Thymus (tissue), 11 donors: ENCODE results near the gene PDLIM3. TPM values are rescaled to one million over a fixed set of nuclear protein-coding genes. Genes with fewer than 3 reads are reported as not detected.

Experiments used
- DNase-seq, 9 donors: peaks; one replicate each; pipeline ENCODE4 v3.0.0-alpha.2; 2013; ENCODE audit warnings: low spot score in 9 of 9, low read depth in 6 of 9, missing footprints in 1 of 9
- H3K27ac ChIP-seq, 2 donors: one replicate each; pipeline ENCODE4 v1.5.1; 2013; ENCODE audit warnings: control low read depth in 1 of 2, low read depth in 1 of 2, low read length in 1 of 2, mild to moderate bottlenecking in 1 of 2, moderate library complexity in 1 of 2
- H3K27me3 ChIP-seq, 2 donors: one replicate each; pipeline ENCODE4 v1.5.1; 2013; ENCODE audit warnings: low read length in 1 of 2; ENCODE audit not compliant: control insufficient read depth in 2 of 2, insufficient read depth in 1 of 2
- H3K36me3 ChIP-seq, 2 donors: one replicate each; pipeline ENCODE4 v1.5.1; 2013; ENCODE audit warnings: low read length in 1 of 2, mild to moderate bottlenecking in 1 of 2, moderate library complexity in 1 of 2; ENCODE audit not compliant: control insufficient read depth in 2 of 2, insufficient read depth in 2 of 2
- H3K4me1 ChIP-seq, 2 donors: one replicate each; pipeline ENCODE4 v1.5.1; 2013; ENCODE audit warnings: low read length in 2 of 2; ENCODE audit not compliant: control insufficient read depth in 2 of 2, insufficient read depth in 2 of 2
- H3K4me3 ChIP-seq, 2 donors: one replicate each; pipeline ENCODE4 v1.5.1; 2013; ENCODE audit warnings: low read length in 2 of 2, control low read depth in 1 of 2, mild to moderate bottlenecking in 1 of 2
- H3K9me3 ChIP-seq, 2 donors: one replicate each; pipeline ENCODE4 v1.5.1; 2013; ENCODE audit warnings: low read length in 1 of 2, mild to moderate bottlenecking in 1 of 2; ENCODE audit not compliant: control insufficient read depth in 2 of 2, insufficient read depth in 1 of 2
- WGBS: extraction: QIAGEN DNeasy Blood & Tissue Kit; methylation state at CpG from one replicate; pipeline ENCODE4 v1.1.7; 2013; 5-methylcytosine and 5-hydroxymethylcytosine counted together
- polyA plus RNA-seq: library from polyadenylated mRNA; stranded (reverse); fragments of 200-250 nt; gene quantifications from one replicate; pipeline ENCODE4 v1.2.3, GENCODE V29; 2013
- total RNA-seq: library from RNA; stranded (reverse); fragments of 120-200 nt; gene quantifications from one replicate; pipeline ENCODE4 v1.2.4, GENCODE V29; 2013
- donor health status: healthy.

PDLIM3 gene
- total and polyA plus RNA-seq, 2 donors = 8.6 to 21.8 TPM

GRCh38 chr4:185461565-185461964 lies 73.7 kb downstream of the PDLIM3 start:
- 95% methylated on average over 8 of the region's 8 CpGs for WGBS

GRCh38 chr4:185457136-185457535 lies 78.2 kb downstream of the PDLIM3 start:
- no peaks in the 10 kb centered on the region for H3K36me3 ChIP-seq
- H3K27me3 ChIP-seq = peaks cover 0 to 3% of the 10 kb centered on the region in 2 donors
- no peak overlapping the region for H3K27ac ChIP-seq
- H3K9me3 ChIP-seq = no peaks in the 10 kb centered on the region
- no peak overlapping the region for H3K4me3 ChIP-seq
- DNase-seq = no peak
- WGBS = 70% methylated on average over 3 of the region's 3 CpGs
- H3K4me1 ChIP-seq = no peaks in the 10 kb centered on the region

More at GRCh38 chr4:185461565-185461964, 73.7 kb downstream of the PDLIM3 start:
- no peaks in the 10 kb centered on the region for H3K9me3 ChIP-seq
- H3K27ac ChIP-seq = no peak overlapping the region
- no peak for DNase-seq
- H3K27me3 ChIP-seq = peaks cover 0 to 11% of the 10 kb centered on the region in 2 donors
- H3K4me3 ChIP-seq = no peak overlapping the region
- no peaks in the 10 kb centered on the region for H3K36me3 ChIP-seq
- H3K4me1 ChIP-seq = no peaks in the 10 kb centered on the region

GRCh38 chr4:185456131-185456530 lies 79.2 kb downstream of the PDLIM3 start:
- no peak for DNase-seq
- Histone ChIP-seq H3K4me3 (no peak overlapping the region), H3K36me3 (no peaks in the 10 kb centered on the region), H3K4me1 (no peaks in the 10 kb centered on the region), H3K9me3 (no peaks in the 10 kb centered on the region), H3K27me3 (peaks cover 0 to 3% of the 10 kb centered on the region in 2 donors), H3K27ac (no peak overlapping the region)
- 72% methylated on average over 2 of the region's 2 CpGs for WGBS

Other genes with a start within 250 kb of the PDLIM3 start
- gene LRP2BP, start 139.6 kb downstream of the PDLIM3 start, total RNA-seq = 0.71 TPM
- 0.91 TPM for gene LRP2BP, start 139.6 kb downstream of the PDLIM3 start, polyA plus RNA-seq
- gene ANKRD37, start 138.7 kb downstream of the PDLIM3 start, total RNA-seq = 11.0 TPM
- 13.6 TPM for gene ANKRD37, start 138.7 kb downstream of the PDLIM3 start, polyA plus RNA-seq
- 38.9 TPM for gene UFSP2, start 109.5 kb downstream of the PDLIM3 start, total RNA-seq
- 19.9 TPM for gene UFSP2, start 109.5 kb downstream of the PDLIM3 start, polyA plus RNA-seq
- gene CCDC110, start 63.8 kb downstream of the PDLIM3 start, total RNA-seq = 0.24 TPM
- gene CCDC110, start 63.8 kb downstream of the PDLIM3 start, polyA plus RNA-seq = 0.30 TPM